BE2C (cell line): ENCODE data around the gene SLC18B1.

Source experiments
- DNase-seq: peaks from one replicate; pipeline ENCODE4 v3.0.0-alpha.2; 2020
- H3K27me3 ChIP-seq: fragments of 250-450 bp; sonication (Bioruptor Pico); 2 replicates; pipeline ENCODE4 v1.5.1; 2020; ENCODE audit warnings: mild to moderate bottlenecking
- H3K36me3 ChIP-seq: fragments of 250-450 bp; sonication (Bioruptor Pico); 2 replicates; pipeline ENCODE4 v1.5.1; 2020; ENCODE audit warnings: mild to moderate bottlenecking
- H3K4me1 ChIP-seq: fragments of 250-450 bp; sonication (Bioruptor Pico); 2 replicates; pipeline ENCODE4 v1.5.1; 2020
- H3K4me3 ChIP-seq: 2 replicates; pipeline ENCODE4 v1.5.1; 2011; ENCODE audit warnings: low read depth, low read length
- H3K9me3 ChIP-seq: fragments of 250-450 bp; sonication (Bioruptor Pico); 2 replicates; pipeline ENCODE4 v1.5.1; 2020
- CTCF ChIP-seq: IDR thresholded peaks from 2 replicates; pipeline ENCODE4 v1.5.1; 2012; ENCODE audit warnings: mild to moderate bottlenecking, low read depth, low read length

SLC18B1 gene

GRCh38 chr6:132768051-132768517 is 30.4 kb downstream of the SLC18B1 start:
- H3K4me3 ChIP-seq = no peak overlapping the region
- DNase-seq = peak; percentile 33
- no peaks in the 10 kb centered on the region for H3K27me3 ChIP-seq
- H3K36me3 ChIP-seq = no peaks in the 10 kb centered on the region
- H3K4me1 ChIP-seq = no peaks in the 10 kb centered on the region
- peak; percentile 48 for TF ChIP-seq CTCF
- no peaks in the 10 kb centered on the region; the same call in 1 of the 2 replicates for H3K9me3 ChIP-seq

- Histone ChIP-seq H3K36me3 (no peaks in the 10 kb centered on the region), H3K27me3 (peaks cover 5% of the 10 kb centered on the region; the same call in 1 of the 2 replicates), H3K9me3 (no peaks in the 10 kb centered on the region; the same call in 1 of the 2 replicates), H3K4me3 (no peak overlapping the region), H3K4me1 (no peaks in the 10 kb centered on the region)
- TF ChIP-seq CTCF = no peak
- DNase-seq = no peak
Measured at GRCh38 chr6:132765560-132765959, 32.9 kb downstream of the SLC18B1 start.

- Histone ChIP-seq H3K27me3 (peaks cover 5% of the 10 kb centered on the region; the same call in 1 of the 2 replicates), H3K4me1 (no peaks in the 10 kb centered on the region)
- DNase-seq = no peak
Measured at GRCh38 chr6:132764370-132764769, 34.1 kb downstream of the SLC18B1 start.

GRCh38 chr6:132763269-132763668 is 35.2 kb downstream of the SLC18B1 start:
- Histone ChIP-seq H3K27me3 (peaks cover 5% of the 10 kb centered on the region; the same call in 1 of the 2 replicates), H3K9me3 (no peaks in the 10 kb centered on the region), H3K36me3 (no peaks in the 10 kb centered on the region), H3K4me1 (no peaks in the 10 kb centered on the region), H3K4me3 (no peak overlapping the region)
- no peak for TF ChIP-seq CTCF
- DNase-seq = no peak

More at GRCh38 chr6:132764370-132764769, 34.1 kb downstream of the SLC18B1 start:
- H3K4me3 ChIP-seq = no peak overlapping the region
- no peaks in the 10 kb centered on the region for H3K9me3 ChIP-seq
- no peak for TF ChIP-seq CTCF
- H3K36me3 ChIP-seq = no peaks in the 10 kb centered on the region

- Histone ChIP-seq H3K4me1 (no peaks in the 10 kb centered on the region), H3K36me3 (no peaks in the 10 kb centered on the region), H3K9me3 (no peaks in the 10 kb centered on the region), H3K27me3 (peaks cover 9% of the 10 kb centered on the region), H3K4me3 (no peak overlapping the region)
- TF ChIP-seq CTCF = no peak
- DNase-seq = no peak
Measured at GRCh38 chr6:132760256-132760655, 38.2 kb downstream of the SLC18B1 start.

- no peak overlapping the region for H3K4me3 ChIP-seq
- H3K9me3 ChIP-seq = no peaks in the 10 kb centered on the region
- no peak for TF ChIP-seq CTCF
- DNase-seq = no peak
- peaks cover 19% of the 10 kb centered on the region for H3K27me3 ChIP-seq
- no peaks in the 10 kb centered on the region for H3K36me3 ChIP-seq
- H3K4me1 ChIP-seq = no peaks in the 10 kb centered on the region
Measured at GRCh38 chr6:132758689-132759088, 39.7 kb downstream of the SLC18B1 start.
